HUES64 (cell line): ENCODE data around the gene GRM1.

ENCODE experiments used
- H3K27ac ChIP-seq: 2 replicates; pipeline ENCODE4 v1.7.0; 2013; ENCODE audit warnings: low read depth, low read length, inconsistent platforms
- H3K27me3 ChIP-seq: 2 replicates; pipeline ENCODE4 v1.6.1; 2013; ENCODE audit warnings: mild to moderate bottlenecking, low read length; ENCODE audit not compliant: insufficient read depth
- H3K36me3 ChIP-seq: 2 replicates; pipeline ENCODE4 v1.6.1; 2013; ENCODE audit warnings: mild to moderate bottlenecking, low read length; ENCODE audit not compliant: insufficient read depth
- H3K4me1 ChIP-seq: 2 replicates; pipeline ENCODE4 v1.6.1; 2013; ENCODE audit warnings: mild to moderate bottlenecking, low read length, moderate library complexity; ENCODE audit not compliant: insufficient read depth
- H3K4me3 ChIP-seq: 2 replicates; pipeline ENCODE4 v1.5.1; 2013; ENCODE audit warnings: mild to moderate bottlenecking, low read length, moderate library complexity
- H3K9ac ChIP-seq: 2 replicates; pipeline ENCODE4 v1.6.1; 2013; ENCODE audit warnings: mild to moderate bottlenecking, low read depth, low read length
- H3K9me3 ChIP-seq: 2 replicates; pipeline ENCODE4 v1.6.1; 2013; ENCODE audit warnings: low read depth, low read length; ENCODE audit not compliant: insufficient read depth
- WGBS: fragments of 150-250, 120-280 bp; methylation state at CpG from one replicate; pipeline ENCODE4 v1.1.7; 2013; ENCODE audit warnings: missing lambda C conversion rate; 5-methylcytosine and 5-hydroxymethylcytosine counted together

Gene GRM1

DNA sequence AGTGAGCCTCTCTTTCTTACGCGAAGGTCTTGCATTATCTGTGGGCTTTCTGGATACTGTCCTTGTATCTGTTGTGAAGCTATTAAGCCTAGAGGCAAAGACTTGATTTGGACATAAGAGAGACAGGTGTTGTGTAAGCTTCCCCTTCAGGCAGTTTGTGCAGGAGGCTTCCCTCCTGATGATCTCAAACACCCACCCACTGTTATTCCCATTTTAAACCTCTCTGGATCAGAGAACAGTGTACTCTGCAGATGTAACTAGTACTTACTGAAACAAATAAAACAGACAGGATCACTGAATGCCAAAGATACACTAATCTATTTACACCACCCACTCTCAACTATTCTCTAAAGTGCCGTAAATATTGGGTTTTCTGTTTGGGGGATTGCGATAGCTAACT lies 401.0 kb downstream of the GRM1 start:
- no peak overlapping the region for H3K4me3 ChIP-seq
- H3K9me3 ChIP-seq = no peaks in the 10 kb centered on the region
- no peaks in the 10 kb centered on the region for H3K36me3 ChIP-seq
- no peak overlapping the region for H3K27ac ChIP-seq
- H3K9ac ChIP-seq = no peak overlapping the region
- peaks cover 18% of the 10 kb centered on the region for H3K27me3 ChIP-seq
- peaks cover 10% of the 10 kb centered on the region; the same call in 1 of the 2 replicates for H3K4me1 ChIP-seq
- WGBS = 96% methylated on average over 4 of the region's 4 CpGs

DNA sequence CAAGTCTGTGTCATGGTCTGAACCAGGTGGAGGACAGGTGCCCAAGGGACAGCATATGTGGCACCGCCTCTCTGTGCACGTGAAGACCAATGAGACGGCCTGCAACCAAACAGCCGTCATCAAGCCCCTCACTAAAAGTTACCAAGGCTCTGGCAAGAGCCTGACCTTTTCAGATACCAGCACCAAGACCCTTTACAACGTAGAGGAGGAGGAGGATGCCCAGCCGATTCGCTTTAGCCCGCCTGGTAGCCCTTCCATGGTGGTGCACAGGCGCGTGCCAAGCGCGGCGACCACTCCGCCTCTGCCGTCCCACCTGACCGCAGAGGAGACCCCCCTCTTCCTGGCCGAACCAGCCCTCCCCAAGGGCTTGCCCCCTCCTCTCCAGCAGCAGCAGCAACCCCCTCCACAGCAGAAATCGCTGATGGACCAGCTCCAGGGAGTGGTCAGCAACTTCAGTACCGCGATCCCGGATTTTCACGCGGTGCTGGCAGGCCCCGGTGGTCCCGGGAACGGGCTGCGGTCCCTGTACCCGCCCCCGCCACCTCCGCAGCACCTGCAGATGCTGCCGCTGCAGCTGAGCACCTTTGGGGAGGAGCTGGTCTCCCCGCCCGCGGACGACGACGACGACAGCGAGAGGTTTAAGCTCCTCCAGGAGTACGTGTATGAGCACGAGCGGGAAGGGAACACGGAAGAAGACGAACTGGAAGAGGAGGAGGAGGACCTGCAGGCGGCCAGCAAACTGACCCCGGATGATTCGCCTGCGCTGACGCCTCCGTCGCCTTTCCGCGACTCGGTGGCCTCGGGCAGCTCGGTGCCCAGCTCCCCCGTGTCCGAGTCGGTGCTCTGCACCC lies 405.2 kb downstream of the GRM1 start:
- Histone ChIP-seq H3K27me3 (peaks cover 37% of the 10 kb centered on the region), H3K9ac (peak overlapping the region; percentile 39), H3K4me1 (peaks cover 8% of the 10 kb centered on the region; the same call in 1 of the 2 replicates), H3K4me3 (peak overlapping the region; percentile 65), H3K9me3 (no peaks in the 10 kb centered on the region), H3K36me3 (no peaks in the 10 kb centered on the region), H3K27ac (no peak overlapping the region)
- WGBS = 9% methylated on average over 59 of the region's 59 CpGs

DNA sequence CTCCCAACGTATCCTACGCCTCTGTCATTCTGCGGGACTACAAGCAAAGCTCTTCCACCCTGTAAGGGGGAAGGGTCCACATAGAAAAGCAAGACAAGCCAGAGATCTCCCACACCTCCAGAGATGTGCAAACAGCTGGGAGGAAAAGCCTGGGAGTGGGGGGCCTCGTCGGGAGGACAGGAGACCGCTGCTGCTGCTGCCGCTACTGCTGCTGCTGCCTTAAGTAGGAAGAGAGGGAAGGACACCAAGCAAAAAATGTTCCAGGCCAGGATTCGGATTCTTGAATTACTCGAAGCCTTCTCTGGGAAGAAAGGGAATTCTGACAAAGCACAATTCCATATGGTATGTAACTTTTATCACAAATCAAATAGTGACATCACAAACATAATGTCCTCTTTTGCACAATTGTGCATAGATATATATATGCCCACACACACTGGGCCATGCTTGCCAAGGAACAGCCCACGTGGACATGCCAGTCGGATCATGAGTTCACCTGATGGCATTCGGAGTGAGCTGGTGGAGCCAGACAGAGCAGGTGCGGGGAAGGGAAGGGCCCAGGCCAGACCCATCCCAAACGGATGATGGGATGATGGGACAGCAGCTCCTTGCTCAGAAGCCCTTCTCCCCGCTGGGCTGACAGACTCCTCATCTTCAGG lies 406.0 kb downstream of the GRM1 start:
- WGBS = 57% methylated on average over 15 of the region's 15 CpGs
- Histone ChIP-seq H3K36me3 (no peaks in the 10 kb centered on the region), H3K27me3 (peaks cover 37% of the 10 kb centered on the region), H3K4me1 (peaks cover under 1% of the 10 kb centered on the region; the same call in 1 of the 2 replicates), H3K27ac (no peak overlapping the region), H3K4me3 (peak overlapping the region; percentile 65), H3K9me3 (no peaks in the 10 kb centered on the region), H3K9ac (peak overlapping the region; percentile 39; the same call in 1 of the 2 replicates)

DNA sequence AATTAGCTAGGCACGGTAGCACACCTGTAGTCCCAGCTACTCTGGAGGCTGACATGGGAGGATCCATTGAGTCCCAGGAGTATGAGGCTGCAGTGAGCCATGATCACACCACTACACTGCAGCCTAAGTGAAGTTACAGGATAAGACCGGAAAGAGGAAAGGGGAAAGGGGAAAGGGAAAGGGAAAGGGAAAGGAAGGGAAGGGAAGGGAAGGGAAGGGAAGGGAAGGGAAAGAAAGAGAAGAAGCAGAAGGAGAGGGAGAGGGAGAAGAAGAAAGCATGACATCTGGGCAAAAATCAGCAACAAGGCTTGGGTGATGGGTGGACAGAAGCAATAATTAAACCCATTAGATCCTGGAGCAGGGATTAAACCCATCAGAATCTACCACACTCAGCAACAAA lies 413.0 kb downstream of the GRM1 start:
- no peaks in the 10 kb centered on the region for H3K27me3 ChIP-seq

DNA sequence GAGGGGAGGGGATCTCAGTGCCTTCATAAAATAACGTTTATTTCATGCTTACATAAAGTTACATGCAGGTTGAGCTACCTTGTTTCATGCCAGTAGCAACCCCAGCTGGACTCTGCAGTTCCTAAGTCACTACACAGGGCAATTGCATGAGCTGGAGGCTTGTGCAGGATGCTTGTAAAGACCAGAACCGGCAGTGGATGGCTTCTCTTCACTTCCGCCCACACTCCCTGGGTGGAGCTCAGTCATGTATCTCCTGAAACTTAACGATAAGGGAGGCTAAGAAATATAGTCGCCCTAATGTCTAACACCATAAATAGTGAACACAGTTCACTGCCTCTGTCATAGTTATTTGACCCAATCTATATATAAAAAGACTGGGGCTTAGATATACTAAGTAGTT lies 415.3 kb downstream of the GRM1 start:
- Histone ChIP-seq H3K36me3 (no peaks in the 10 kb centered on the region), H3K27me3 (no peaks in the 10 kb centered on the region), H3K9me3 (no peaks in the 10 kb centered on the region), H3K4me3 (no peak overlapping the region), H3K27ac (no peak overlapping the region), H3K4me1 (no peaks in the 10 kb centered on the region), H3K9ac (no peak overlapping the region)
- WGBS = 78% methylated on average over 5 of the region's 5 CpGs

More for the DNA sequence above, 413.0 kb downstream of the GRM1 start:
- Histone ChIP-seq H3K36me3 (no peaks in the 10 kb centered on the region), H3K9me3 (no peaks in the 10 kb centered on the region), H3K27ac (no peak overlapping the region), H3K4me1 (no peaks in the 10 kb centered on the region), H3K9ac (no peak overlapping the region), H3K4me3 (no peak overlapping the region)
- 98% methylated on average over 2 of the region's 2 CpGs for WGBS

DNA sequence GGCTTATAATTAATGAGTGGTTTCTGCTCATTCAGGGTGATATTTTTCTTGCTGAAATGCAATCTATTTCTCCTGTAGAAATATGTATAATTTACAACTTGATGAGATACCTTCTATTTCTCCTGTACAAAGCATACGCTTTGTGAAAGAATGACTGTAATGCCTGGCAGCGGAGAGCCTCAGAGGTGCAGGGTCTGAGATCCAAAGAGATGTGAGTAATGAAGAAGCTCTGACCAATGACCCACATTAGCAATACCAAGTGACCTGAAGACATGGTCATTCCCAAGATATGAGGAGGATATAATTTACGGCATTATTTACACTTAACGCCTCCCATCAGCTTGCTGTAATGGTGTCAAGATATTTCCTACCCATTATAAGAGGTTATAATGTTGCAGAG lies 416.4 kb downstream of the GRM1 start:
- no peaks in the 10 kb centered on the region for H3K27me3 ChIP-seq
- 0 out of 2 replicates have a peak, but pooled peaks cover 2% of the 10 kb centered on the region for H3K9me3 ChIP-seq
- no peaks in the 10 kb centered on the region for H3K36me3 ChIP-seq
- H3K9ac ChIP-seq = no peak overlapping the region
- no peak overlapping the region for H3K4me3 ChIP-seq
- no peak overlapping the region for H3K27ac ChIP-seq
- H3K4me1 ChIP-seq = no peaks in the 10 kb centered on the region
- 97% methylated on average over 3 of the region's 4 CpGs for WGBS

DNA sequence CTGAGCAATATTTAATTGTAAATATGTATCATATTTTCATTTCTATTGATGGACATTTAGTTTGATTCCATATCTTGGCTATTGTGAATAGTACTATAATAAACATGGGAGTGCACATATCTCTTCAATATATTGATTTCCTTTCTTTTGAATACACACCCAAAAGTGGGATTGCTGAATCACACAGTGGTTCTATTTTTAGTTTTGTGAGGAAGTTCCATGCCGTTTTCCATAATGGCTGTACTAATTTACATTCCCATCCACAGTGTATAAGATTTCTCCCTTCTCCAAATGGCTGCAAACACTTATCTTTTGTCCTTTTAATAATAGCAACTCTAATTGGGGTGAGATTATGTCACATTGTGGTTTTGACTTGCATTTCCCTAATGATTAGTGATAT lies 428.0 kb downstream of the GRM1 start:
- Histone ChIP-seq H3K9ac (no peak overlapping the region), H3K27ac (no peak overlapping the region), H3K4me1 (no peaks in the 10 kb centered on the region), H3K36me3 (no peaks in the 10 kb centered on the region), H3K9me3 (peaks cover 4% of the 10 kb centered on the region; the same call in 1 of the 2 replicates), H3K27me3 (no peaks in the 10 kb centered on the region), H3K4me3 (no peak overlapping the region)
- WGBS = 100% methylated on average over 1 of the region's 1 CpG

DNA sequence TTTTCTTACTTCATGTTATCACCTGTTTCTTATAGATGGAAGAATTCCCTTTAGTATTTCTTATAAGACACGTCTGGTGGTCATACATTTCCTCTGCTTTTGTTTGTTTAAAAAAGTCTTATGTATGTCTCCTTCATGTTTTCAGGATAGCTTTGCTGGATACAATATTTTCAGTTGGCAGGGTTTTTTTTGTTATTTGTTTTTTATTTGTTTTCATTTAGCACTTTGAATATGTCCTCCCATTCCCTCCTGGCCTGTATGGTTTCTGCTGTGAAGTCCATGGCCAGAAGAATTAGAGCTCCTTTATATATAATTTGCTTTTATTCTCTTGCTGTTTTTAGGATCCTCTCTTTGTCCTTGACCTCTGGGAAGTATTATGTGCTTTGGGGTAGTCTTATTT lies 432.1 kb downstream of the GRM1 start:
- no peaks in the 10 kb centered on the region for H3K36me3 ChIP-seq
- no peaks in the 10 kb centered on the region for H3K4me1 ChIP-seq
- no peak overlapping the region for H3K27ac ChIP-seq
- H3K4me3 ChIP-seq = no peak overlapping the region
- H3K27me3 ChIP-seq = no peaks in the 10 kb centered on the region
- H3K9ac ChIP-seq = no peak overlapping the region
- 100% methylated on average over 1 of the region's 1 CpG for WGBS
- H3K9me3 ChIP-seq = peaks cover 4% of the 10 kb centered on the region; the same call in 1 of the 2 replicates

DNA sequence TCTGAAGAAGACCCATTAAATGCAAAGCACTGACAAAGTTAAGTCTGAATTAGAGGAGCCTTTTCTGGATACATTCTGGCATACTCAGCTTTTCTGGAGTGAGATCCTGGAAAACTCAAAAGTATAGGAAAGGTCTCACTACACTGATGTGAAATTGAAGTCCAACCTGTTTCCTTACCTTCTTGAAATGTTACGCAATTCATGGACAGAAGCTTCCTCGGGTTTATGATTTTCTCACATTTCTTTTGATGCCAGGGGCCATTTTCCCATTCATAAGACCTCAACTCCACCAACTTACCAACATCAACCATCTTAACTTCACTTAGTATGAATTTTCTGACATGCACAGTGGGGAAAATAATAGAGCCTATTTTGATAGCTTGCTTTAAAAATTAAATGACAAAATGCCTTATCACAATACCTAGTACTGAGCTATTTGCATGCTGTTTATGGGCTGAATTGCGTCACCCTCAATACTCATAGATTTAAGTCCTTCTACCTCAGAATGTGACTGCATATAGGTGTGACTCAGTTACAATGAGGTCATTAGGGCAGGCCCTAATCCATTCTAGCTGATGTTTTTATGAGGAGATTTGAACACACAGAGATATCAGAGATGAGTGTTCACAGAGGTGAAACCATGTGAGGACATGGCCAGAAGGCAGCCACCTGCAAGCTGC lies 441.4 kb downstream of the GRM1 start:
- WGBS = 93% methylated on average over 3 of the region's 3 CpGs
- H3K27ac ChIP-seq = no peak overlapping the region

DNA sequence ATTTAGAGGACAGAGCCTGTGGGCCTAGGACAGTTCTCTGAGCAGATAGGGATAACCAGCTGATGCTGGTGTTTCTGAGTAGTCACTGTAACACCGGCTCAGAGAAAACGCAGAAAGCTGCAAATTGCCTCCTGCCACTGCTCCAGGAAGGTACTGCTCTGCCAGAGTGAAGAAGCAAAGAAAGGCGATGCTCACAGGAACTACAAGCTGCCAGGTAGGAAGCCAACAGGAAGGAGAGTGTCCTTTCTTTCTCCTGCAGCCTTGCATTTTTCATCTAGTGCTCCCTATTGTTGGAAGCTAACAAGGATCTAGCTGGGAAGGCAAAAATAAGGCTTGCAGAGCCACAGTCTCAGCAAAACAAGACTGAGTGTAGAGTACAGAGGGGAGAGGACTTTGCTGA lies 444.1 kb downstream of the GRM1 start:
- Histone ChIP-seq H3K9ac (no peak overlapping the region), H3K4me3 (no peak overlapping the region), H3K27me3 (no peaks in the 10 kb centered on the region), H3K27ac (no peak overlapping the region; the same call in 1 of the 2 replicates), H3K36me3 (no peaks in the 10 kb centered on the region), H3K9me3 (no peaks in the 10 kb centered on the region), H3K4me1 (no peaks in the 10 kb centered on the region)
- WGBS = 78% methylated on average over 3 of the region's 3 CpGs

More for the DNA sequence above, 441.4 kb downstream of the GRM1 start:
- Histone ChIP-seq H3K36me3 (no peaks in the 10 kb centered on the region), H3K9me3 (no peaks in the 10 kb centered on the region), H3K27me3 (no peaks in the 10 kb centered on the region), H3K4me3 (no peak overlapping the region), H3K9ac (no peak overlapping the region), H3K4me1 (no peaks in the 10 kb centered on the region)

DNA sequence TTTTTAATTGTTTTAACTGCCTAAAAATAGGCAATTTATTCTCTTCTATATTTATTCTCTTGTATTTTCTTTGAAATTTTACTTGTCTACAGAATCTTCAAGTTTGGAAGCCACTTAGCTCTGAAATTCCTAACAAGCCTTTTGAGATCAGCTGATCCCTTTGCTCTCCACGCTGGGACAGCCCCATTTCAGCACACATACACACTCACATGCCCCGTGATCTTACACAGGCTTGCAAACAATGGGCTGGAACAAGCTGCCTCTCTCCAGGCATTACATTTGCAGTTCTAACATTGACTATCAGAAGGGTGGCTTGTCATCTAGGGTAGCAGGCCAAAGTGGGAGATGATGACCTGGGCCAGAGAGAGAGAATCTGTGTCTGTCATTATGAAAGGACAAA lies 452.7 kb downstream of the GRM1 start:
- H3K4me3 ChIP-seq = no peak overlapping the region
- H3K36me3 ChIP-seq = no peaks in the 10 kb centered on the region
- no peak overlapping the region for H3K9ac ChIP-seq
- H3K27ac ChIP-seq = no peak overlapping the region
- H3K9me3 ChIP-seq = no peaks in the 10 kb centered on the region
- no peaks in the 10 kb centered on the region for H3K27me3 ChIP-seq
- 86% methylated on average over 2 of the region's 2 CpGs for WGBS
- H3K4me1 ChIP-seq = no peaks in the 10 kb centered on the region
